Activated CD8-positive, alpha-beta memory T cell treated with anti-CD3 and anti-CD28 coated beads, Interleukin-2, amount 10 ng/mL, durations not matched to agents 7 days and 5 days (primary cell): ENCODE data around the gene ST6GALNAC4. TPM values are rescaled to one million over a fixed set of nuclear protein-coding genes. Genes with fewer than 3 reads are reported as not detected.
A peak's percentile ranks its signal among the peaks of the same experiment; 100 is the strongest.

ENCODE experiments used
- ATAC-seq: fragments of 150-1000 bp; cut with Tn5 transposase; one replicate; pipeline ENCODE4 v1.10.0; 2021; ENCODE audit warnings: moderate library complexity
- CTCF ChIA-PET: fragments of 350-600 bp; sonication (Branson Sonifier 250); formaldehyde crosslinking; loops from one replicate; lab custom pipeline; 2021; ENCODE audit warnings: antibody characterized with exemption; lab: Charles Lee
- DNase-seq: peaks from one replicate; pipeline ENCODE4 v3.0.0-alpha.2; 2020
- H3K27ac Mint-ChIP-seq: one replicate; pipeline ENCODE4 v1.8.0; 2021; ENCODE audit warnings: mild to moderate bottlenecking, mixed read lengths
- H3K27me3 Mint-ChIP-seq: one replicate; pipeline ENCODE4 v1.8.0; 2021; ENCODE audit warnings: mixed read lengths
- H3K36me3 Mint-ChIP-seq: one replicate; pipeline ENCODE4 v1.8.0; 2021; ENCODE audit warnings: mild to moderate bottlenecking, mixed read lengths
- H3K4me1 Mint-ChIP-seq: one replicate; pipeline ENCODE4 v1.8.0; 2021; ENCODE audit warnings: mixed read lengths
- H3K4me3 Mint-ChIP-seq: one replicate; pipeline ENCODE4 v1.8.0; 2021; ENCODE audit warnings: mild to moderate bottlenecking, moderate library complexity, mixed read lengths
- H3K9me3 Mint-ChIP-seq: one replicate; pipeline ENCODE4 v1.8.0; 2022; ENCODE audit warnings: low read depth, mixed read lengths
- total RNA-seq, 2 experiments: library from RNA; stranded (reverse); gene quantifications; one replicate each; pipeline ENCODE4 v1.2.3, GENCODE V29; 2021

ST6GALNAC4 gene
- total RNA-seq, 2 experiments from 2014 or later, result 64.7 to 71.4 TPM

DNA sequence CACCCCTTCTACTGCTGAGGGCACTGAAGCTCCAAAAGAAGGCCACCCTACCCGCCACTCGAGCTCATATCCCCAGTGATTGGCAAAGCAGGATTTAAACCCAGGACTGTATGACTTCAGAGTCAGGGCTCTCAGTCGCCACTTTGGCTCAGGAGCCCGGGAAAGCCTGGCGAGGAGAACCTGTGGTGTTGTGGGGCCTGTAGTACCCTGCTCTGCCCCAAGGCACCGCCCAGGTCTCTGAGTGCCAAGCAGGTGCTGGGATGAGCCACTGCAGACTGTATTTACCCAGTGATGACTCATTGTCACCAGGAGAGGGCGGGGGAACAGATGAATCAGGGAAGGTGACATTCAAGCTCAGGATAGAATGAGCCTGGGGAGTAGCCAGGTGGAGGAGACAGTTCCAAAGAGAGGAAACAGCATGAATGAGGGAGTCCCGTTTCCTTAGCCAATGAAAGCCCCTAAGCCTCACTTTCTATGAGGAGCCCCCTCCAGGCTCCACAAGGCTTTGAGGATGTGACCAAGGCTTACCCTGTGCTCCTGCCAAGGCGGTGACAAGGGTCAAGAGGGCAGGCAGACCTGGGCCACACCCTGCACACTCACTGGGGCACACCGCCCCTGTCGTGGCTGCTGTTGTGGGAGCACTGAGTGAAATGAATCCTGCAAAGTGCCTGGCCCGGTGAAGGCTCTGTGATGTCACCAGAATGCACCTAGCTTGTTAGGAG, 38.6 kb upstream of the ST6GALNAC4 start:
- peak; percentile 96 for ATAC-seq
- peaks cover 18% of the 10 kb centered on the region for H3K36me3 Mint-ChIP-seq
- peak; percentile 85 for DNase-seq
- CTCF ChIA-PET, result interaction anchor here (0.6 to 7.2 kb wide), 33 partner anchors 8 to 174 kb away, joined by 3 to 100 read pairs (median 4); partner anchors contain the start of genes EEIG1, NAIF1, SLC25A25 and ST6GALNAC4
- H3K27me3 Mint-ChIP-seq, result no peaks in the 10 kb centered on the region
- H3K27ac Mint-ChIP-seq, result peak overlapping the region; percentile 8
- H3K4me3 Mint-ChIP-seq, result no peak overlapping the region
- H3K4me1 Mint-ChIP-seq, result peaks cover 54% of the 10 kb centered on the region
- H3K9me3 Mint-ChIP-seq, result no peaks in the 10 kb centered on the region

DNA sequence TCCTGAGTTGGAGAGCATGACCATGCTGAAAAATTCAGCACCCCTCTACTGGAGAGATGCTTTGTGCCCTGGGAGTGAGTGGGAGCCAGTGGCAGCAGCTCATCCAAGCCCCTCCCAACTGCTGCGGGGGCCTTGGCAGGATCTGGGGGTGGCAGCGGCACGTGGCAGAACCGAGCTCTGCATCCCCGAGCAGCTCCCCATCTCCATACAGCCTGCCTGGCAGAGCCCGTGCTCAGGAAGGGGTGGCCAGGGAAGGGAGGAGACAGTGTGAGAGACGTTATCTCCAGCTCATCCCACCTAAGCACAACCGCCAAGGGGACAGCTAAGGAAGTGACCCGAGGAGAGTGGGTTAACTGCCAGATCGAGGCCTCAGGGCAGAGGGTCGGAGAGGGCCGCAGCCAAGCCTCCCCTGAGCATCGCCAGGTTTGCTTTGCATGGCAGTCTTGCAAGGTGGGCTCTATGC, 38.0 kb upstream of the ST6GALNAC4 start:
- CTCF ChIA-PET, result interaction anchor here (0.7 to 7.2 kb wide), 22 partner anchors 9 to 174 kb away, joined by 3 to 100 read pairs (median 4); partner anchors contain the start of genes EEIG1, NAIF1 and SLC25A25
- no peaks in the 10 kb centered on the region for H3K27me3 Mint-ChIP-seq
- H3K27ac Mint-ChIP-seq, result no peak overlapping the region
- H3K36me3 Mint-ChIP-seq, result peaks cover 17% of the 10 kb centered on the region
- H3K4me3 Mint-ChIP-seq, result no peak overlapping the region
- H3K9me3 Mint-ChIP-seq, result no peaks in the 10 kb centered on the region
- peaks cover 54% of the 10 kb centered on the region for H3K4me1 Mint-ChIP-seq
- ATAC-seq, result no peak
- no peak for DNase-seq

DNA sequence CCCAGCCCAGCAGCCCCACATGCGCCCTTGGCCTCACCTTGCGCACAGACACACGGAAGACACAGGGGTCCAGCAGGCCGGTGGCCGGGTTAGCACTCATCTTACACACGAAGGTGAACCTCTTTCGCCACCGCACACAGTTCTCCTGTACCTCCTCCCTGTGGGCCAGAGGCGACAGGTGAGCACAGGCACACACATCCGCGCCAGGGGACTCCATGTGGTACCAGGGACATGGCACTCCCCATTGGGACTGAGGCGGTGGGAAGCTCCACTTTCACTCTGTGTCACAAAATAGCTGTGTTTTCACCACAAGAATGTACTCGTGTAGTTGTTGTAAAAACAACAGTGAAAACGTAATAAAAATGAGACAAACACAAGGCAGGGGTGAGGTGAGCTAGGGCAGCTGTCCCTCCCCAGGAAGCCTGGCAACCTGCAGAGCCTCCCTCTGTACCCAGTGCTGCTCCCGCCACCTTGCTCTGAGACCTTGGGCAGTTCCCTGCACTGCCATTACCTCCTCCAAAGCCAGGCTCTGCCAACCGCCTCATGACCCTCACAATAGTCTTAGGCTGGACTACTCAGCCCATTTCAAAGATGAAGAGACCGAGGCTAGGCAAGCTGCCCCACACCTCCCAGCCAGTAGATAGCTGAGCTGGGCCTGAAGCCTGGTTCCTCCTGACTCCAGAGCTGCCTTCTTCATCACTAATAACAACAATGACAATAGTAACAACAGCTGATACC, 37.1 kb upstream of the ST6GALNAC4 start:
- no peak overlapping the region for H3K4me3 Mint-ChIP-seq
- ATAC-seq, result no peak
- peaks cover 9% of the 10 kb centered on the region for H3K36me3 Mint-ChIP-seq

DNA sequence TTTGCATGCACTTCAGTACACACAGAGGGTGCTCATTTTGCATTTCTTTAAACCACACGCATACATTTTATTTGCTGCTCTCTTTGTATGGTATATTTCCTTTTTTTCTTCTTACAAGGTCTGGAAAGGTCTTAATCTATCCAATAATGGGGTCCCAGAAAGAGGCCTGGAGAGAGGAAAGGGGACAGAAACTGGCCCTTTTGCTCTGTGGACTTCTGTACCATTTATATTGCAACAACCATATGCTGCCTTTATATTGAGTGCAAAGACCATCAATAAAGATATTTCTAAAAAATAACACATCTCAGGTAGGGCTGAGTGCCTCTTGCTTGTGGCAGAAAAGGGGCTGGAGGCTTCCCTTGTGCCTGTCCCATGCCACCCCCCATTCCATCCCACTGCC, 36.3 kb upstream of the ST6GALNAC4 start:
- H3K4me3 Mint-ChIP-seq, result no peak overlapping the region
- H3K4me1 Mint-ChIP-seq, result peaks cover 45% of the 10 kb centered on the region
- H3K27me3 Mint-ChIP-seq, result no peaks in the 10 kb centered on the region
- DNase-seq (no peak), ATAC-seq (no peak)
- H3K36me3 Mint-ChIP-seq, result peaks cover 4% of the 10 kb centered on the region
- CTCF ChIA-PET, result interaction anchor here (1.0 to 7.2 kb wide), 4 partner anchors 11 to 163 kb away, joined by 3 to 100 read pairs (median 46); no protein-coding TSS in a partner anchor
- no peaks in the 10 kb centered on the region for H3K9me3 Mint-ChIP-seq
- no peak overlapping the region for H3K27ac Mint-ChIP-seq

More for the DNA sequence above, 37.1 kb upstream of the ST6GALNAC4 start:
- Mint-ChIP-seq H3K9me3 (no peaks in the 10 kb centered on the region), H3K27ac (no peak overlapping the region), H3K4me1 (peaks cover 48% of the 10 kb centered on the region), H3K27me3 (no peaks in the 10 kb centered on the region)
- no peak for DNase-seq
- CTCF ChIA-PET, result interaction anchor here (0.7 to 7.2 kb wide), 14 partner anchors 10 to 164 kb away, joined by 3 to 100 read pairs (median 6); partner anchors contain the start of genes EEIG1, NAIF1 and SLC25A25

DNA sequence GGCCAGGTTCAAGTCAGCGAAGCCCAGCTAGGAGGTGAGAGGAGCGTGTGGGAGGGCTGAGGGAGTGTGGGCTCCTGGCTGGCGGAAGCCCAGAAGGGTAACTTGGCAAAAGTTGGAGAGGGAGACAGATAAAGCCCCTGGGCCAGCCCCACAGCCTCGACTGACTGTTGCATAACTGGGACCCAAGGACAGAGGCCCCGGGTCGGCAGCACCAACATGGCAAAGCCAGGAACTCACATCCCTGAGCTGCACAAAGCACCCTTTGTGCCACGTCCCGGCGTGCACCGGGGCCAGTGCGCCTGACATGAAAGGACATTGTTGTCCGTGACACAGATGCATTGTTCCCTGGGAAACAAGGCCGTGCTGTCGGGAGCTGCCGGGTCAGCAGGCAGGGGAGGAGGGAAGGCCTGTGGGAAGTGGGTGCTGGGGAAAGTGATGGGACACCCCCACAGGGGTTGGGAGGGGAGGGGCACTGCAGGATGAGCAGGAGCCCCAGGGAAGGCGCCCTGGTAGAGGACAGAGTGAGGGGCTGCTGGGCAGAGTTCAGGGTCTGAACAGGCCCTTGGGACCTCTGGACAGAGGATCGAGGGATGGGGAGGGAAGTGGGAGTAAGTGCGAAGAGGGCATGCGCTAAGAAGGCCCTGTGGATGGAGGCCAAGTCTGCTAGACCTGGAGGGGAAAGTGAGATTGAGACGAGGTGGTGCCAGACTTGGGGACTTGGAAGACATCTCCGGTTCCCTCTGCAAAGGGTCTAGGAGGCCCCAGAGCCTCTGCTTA, 33.9 kb upstream of the ST6GALNAC4 start:
- CTCF ChIA-PET, result interaction anchor here (1.1 to 13.2 kb wide), 5 partner anchors 8 to 166 kb away, joined by 3 to 347 read pairs (median 5); no protein-coding TSS in a partner anchor
- no peak for ATAC-seq
- peaks cover 1% of the 10 kb centered on the region for H3K36me3 Mint-ChIP-seq
- no peak overlapping the region for H3K4me3 Mint-ChIP-seq
- H3K9me3 Mint-ChIP-seq, result no peaks in the 10 kb centered on the region
- no peaks in the 10 kb centered on the region for H3K27me3 Mint-ChIP-seq
- DNase-seq, result no peak
- no peak overlapping the region for H3K27ac Mint-ChIP-seq
- H3K4me1 Mint-ChIP-seq, result peaks cover 35% of the 10 kb centered on the region

DNA sequence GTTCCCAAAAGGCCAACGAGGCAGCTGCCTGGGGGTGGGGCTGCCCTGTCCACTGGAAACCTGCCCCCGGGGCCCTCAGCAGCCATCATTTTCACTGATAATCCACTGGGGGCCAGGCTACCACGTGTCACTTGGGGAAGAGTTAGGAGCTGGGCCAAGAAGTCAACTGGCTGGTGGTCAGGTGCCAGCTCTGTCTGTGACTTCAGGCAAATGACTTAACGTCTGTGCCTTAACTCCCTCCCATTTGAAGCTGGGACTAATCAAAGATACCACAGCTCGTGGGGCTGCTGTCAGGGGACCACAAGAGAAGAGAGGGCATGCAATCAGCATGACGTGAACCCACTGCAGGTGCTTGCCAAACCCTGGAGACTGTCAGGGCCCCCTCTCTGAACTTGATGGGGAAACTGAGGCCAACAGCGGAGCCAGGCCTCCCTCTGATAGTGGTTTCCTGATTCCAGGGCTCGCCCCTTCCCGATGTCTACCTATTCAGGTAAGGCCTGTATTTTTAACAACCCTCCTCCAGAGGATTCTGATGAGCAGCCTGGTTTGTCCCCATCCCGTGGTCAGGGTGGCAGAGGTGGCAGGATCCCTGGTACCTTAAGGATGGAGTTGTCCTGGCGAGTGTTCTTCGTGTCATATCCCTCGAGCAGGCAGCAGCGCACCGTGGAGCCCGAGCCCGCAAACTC, 33.1 kb upstream of the ST6GALNAC4 start:
- Mint-ChIP-seq H3K4me1 (peaks cover 27% of the 10 kb centered on the region), H3K4me3 (no peak overlapping the region)
- no peak for DNase-seq

DNA sequence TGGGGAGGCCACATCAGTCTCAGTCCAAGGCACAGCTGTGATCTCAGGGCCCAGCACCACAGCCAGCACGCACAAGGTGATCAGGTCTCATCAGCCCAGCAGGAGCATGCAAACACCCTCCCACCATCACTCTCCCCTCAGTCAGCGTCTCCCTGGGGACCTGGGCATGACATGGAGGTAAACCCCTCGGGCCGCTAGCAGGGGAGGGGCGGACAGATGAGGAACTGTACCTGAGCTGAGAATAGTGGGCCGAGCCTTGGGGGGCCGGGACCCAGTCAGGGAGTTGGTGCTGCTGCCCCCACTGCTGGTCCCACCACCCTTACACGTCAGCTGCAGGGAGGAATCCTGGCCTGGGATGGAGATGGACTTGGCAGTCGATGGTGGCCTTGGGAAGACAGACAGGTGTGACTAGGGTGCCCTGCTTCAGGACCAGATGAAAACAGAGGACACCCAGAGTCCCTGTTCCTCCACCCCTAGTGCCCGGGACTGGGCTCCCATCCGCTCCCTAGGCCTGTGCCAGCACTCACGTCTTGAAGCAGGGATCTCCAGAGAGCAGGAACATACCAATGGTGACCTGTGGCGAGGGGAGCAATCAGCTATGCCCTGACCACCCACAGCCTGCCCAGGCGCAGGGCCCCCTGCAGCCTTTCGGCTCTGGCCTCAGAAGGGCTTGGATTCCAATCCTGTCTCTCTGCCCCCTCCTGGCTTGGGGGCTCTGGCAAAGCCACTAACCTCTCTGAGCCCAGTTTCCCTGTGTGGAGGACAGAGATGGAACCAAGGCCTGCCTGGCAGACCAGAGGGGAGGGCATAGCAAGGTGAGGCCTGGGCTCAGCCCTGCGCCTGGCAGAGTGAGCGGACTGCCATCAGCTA, 31.2 kb upstream of the ST6GALNAC4 start:
- no peak overlapping the region for H3K4me3 Mint-ChIP-seq
- H3K27me3 Mint-ChIP-seq, result no peaks in the 10 kb centered on the region
- H3K27ac Mint-ChIP-seq, result no peak overlapping the region
- H3K4me1 Mint-ChIP-seq, result peaks cover 21% of the 10 kb centered on the region
- no peak for ATAC-seq
- H3K36me3 Mint-ChIP-seq, result peaks cover 9% of the 10 kb centered on the region
- no peak for DNase-seq
- H3K9me3 Mint-ChIP-seq, result no peaks in the 10 kb centered on the region
- CTCF ChIA-PET, result interaction anchor here (1.3 to 13.2 kb wide), 4 partner anchors 8 to 170 kb away, joined by 3 to 347 read pairs (median 4); no protein-coding TSS in a partner anchor

More for the DNA sequence above, 33.1 kb upstream of the ST6GALNAC4 start:
- ATAC-seq, result no peak
- Mint-ChIP-seq H3K9me3 (no peaks in the 10 kb centered on the region), H3K27me3 (no peaks in the 10 kb centered on the region), H3K27ac (no peak overlapping the region), H3K36me3 (no peaks in the 10 kb centered on the region)
- CTCF ChIA-PET, result interaction anchor here (0.9 to 13.2 kb wide), 5 partner anchors 8 to 168 kb away, joined by 3 to 347 read pairs (median 4); no protein-coding TSS in a partner anchor

DNA sequence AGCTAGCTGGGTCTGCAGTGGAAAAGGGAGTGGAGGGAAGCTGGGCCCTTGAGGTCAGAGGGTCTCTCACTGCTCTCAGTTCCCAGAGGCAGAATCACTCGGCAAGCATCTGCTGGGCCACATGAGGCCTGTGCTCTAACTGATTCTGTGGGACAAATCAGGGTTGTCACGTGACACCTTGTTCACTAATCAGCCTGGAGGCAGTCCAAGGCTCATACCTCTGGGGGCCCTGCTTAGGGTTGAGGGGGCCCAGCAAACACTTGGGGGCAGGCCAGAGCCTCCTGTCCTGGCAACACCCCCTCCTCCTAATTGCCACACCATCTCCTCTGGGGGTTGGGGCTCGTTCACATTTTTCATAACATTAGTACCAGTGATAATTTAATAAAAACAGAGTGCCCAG, 29.9 kb upstream of the ST6GALNAC4 start:
- Mint-ChIP-seq H3K27ac (no peak overlapping the region), H3K9me3 (no peaks in the 10 kb centered on the region), H3K27me3 (no peaks in the 10 kb centered on the region), H3K36me3 (peaks cover 15% of the 10 kb centered on the region), H3K4me3 (no peak overlapping the region), H3K4me1 (peaks cover 22% of the 10 kb centered on the region)
- ATAC-seq (no peak), DNase-seq (no peak)
- CTCF ChIA-PET, result interaction anchor here (1.3 to 13.2 kb wide), 4 partner anchors 9 to 87 kb away, joined by 3 to 347 read pairs (median 4); no protein-coding TSS in a partner anchor

DNA sequence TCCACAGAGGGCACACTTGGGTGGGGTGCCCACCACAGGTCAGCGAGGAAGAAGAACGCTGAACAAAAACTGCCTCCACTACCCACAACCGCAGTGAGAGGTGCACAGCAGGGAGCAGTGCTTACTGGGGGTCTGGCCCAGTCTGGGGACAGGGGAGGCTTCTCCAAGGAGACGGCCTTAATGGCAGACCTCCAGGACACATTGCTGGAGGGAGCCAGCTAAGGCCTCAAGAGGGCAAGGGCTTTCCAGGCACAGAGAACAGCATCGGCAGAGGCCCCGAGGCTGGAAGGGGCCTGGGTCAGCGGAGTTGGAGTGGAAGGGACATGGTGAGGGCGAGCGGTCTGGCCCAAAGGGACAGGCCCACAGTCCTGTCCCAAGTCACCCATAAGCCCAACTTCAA, 29.1 kb upstream of the ST6GALNAC4 start:
- no peaks in the 10 kb centered on the region for H3K27me3 Mint-ChIP-seq
- H3K4me1 Mint-ChIP-seq, result peaks cover 22% of the 10 kb centered on the region
- ATAC-seq (no peak), DNase-seq (no peak)
- H3K9me3 Mint-ChIP-seq, result no peaks in the 10 kb centered on the region
- CTCF ChIA-PET, result interaction anchor here (1.3 to 13.2 kb wide), 4 partner anchors 10 to 88 kb away, joined by 3 to 347 read pairs (median 4); no protein-coding TSS in a partner anchor
- H3K27ac Mint-ChIP-seq, result no peak overlapping the region
- H3K4me3 Mint-ChIP-seq, result no peak overlapping the region
- H3K36me3 Mint-ChIP-seq, result peaks cover 15% of the 10 kb centered on the region

DNA sequence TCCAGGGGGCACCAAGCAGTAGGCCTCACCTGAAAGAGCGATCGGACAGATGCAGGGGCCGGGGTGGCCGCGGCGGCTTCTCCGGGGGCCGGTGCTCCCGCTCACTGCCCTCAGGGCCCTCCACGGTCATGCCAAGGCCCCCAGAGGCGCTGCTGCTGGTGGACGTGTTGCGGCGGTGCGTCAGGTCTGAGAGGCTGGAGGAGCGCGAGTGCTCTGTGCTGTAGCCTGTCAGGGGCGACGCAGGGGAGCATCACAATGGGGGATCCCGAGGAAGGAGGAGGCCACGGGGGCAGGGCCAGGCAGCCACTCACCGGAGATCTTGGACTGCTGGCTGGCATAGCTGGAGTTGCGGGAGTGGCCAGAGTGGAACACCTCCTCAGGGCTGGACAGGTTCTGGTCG, 28.5 kb upstream of the ST6GALNAC4 start:
- DNase-seq (no peak), ATAC-seq (no peak)
- CTCF ChIA-PET, result interaction anchor here (1.3 to 13.2 kb wide), 7 partner anchors 9 to 172 kb away, joined by 3 to 347 read pairs (median 23); partner anchors contain the start of gene EEIG1
- no peaks in the 10 kb centered on the region for H3K27me3 Mint-ChIP-seq
- peaks cover 21% of the 10 kb centered on the region for H3K4me1 Mint-ChIP-seq
- H3K36me3 Mint-ChIP-seq, result peaks cover 15% of the 10 kb centered on the region
- no peak overlapping the region for H3K27ac Mint-ChIP-seq
- no peaks in the 10 kb centered on the region for H3K9me3 Mint-ChIP-seq
- no peak overlapping the region for H3K4me3 Mint-ChIP-seq

DNA sequence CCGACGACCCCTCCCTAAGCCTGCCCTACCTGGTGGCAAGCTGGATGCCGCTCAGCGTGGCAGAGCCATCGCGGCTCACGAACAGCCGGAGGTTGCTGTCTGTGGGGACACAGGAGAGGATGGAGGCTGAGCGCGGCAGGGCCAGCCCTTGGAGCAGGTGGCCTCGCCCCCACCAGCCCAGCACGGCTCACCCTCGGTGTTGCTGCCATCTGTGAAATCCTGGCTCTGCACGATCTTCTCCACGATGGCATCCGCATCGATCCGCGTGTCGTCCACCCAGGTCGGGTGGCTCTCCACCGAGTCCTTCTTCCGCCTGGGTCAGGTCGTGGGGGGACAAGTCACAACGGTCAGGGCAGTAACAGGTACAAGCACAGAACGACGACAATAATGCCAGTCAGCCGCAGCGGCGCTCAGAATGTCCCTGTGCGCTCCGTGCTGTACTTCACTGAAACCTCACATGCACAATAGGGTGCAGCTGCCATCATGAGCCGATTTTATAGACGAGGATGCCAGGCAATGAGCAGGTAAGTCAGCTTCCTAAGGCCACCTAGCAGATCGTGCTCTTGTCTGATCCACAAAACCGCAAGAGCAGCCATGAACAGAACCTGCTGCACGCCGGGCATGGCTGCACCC, 27.9 kb upstream of the ST6GALNAC4 start:
- Mint-ChIP-seq H3K36me3 (peaks cover 15% of the 10 kb centered on the region), H3K9me3 (no peaks in the 10 kb centered on the region), H3K4me3 (no peak overlapping the region), H3K4me1 (peaks cover 16% of the 10 kb centered on the region), H3K27ac (no peak overlapping the region), H3K27me3 (no peaks in the 10 kb centered on the region)
- ATAC-seq (no peak), DNase-seq (no peak)
- CTCF ChIA-PET, result interaction anchor here (0.8 to 13.2 kb wide), 19 partner anchors 10 to 173 kb away, joined by 3 to 347 read pairs (median 9); partner anchors contain the start of genes EEIG1 and PIP5KL1
